Measurements from ENCODE around the gene FGF9. TPM values are rescaled to one million over a fixed set of nuclear protein-coding genes. Genes with fewer than 3 reads are reported as not detected.

Gene FGF9
- total RNA-seq, 1 donor from 2014 or later, result 0.99 TPM

DNA sequence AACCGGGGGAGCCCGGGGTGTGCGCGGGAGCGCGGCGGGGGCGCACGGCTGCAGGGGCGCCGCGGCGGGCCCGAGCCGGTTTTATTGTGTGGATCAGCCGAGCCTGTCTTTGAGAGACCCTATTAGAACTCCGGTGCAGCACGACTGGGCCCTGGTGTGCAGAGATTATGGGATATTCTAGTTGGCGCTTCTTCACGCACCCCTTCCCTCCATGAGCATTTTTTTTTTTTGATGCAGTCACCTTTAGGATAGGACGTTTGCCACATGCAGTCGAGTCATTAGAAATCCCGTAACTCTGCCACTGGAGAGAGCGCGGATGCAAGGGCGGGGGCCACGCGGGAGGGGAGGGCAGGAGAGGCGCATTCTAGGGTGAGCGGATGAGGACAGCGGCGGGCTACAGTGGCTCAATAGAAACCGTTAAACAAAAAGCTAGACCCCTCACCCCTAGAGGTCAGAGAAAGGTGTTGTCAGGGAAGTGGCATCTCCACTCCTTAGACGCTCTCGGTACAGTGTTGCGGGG, 3.7 kb downstream of the FGF9 start:
- DNase-seq, result no peak

DNA sequence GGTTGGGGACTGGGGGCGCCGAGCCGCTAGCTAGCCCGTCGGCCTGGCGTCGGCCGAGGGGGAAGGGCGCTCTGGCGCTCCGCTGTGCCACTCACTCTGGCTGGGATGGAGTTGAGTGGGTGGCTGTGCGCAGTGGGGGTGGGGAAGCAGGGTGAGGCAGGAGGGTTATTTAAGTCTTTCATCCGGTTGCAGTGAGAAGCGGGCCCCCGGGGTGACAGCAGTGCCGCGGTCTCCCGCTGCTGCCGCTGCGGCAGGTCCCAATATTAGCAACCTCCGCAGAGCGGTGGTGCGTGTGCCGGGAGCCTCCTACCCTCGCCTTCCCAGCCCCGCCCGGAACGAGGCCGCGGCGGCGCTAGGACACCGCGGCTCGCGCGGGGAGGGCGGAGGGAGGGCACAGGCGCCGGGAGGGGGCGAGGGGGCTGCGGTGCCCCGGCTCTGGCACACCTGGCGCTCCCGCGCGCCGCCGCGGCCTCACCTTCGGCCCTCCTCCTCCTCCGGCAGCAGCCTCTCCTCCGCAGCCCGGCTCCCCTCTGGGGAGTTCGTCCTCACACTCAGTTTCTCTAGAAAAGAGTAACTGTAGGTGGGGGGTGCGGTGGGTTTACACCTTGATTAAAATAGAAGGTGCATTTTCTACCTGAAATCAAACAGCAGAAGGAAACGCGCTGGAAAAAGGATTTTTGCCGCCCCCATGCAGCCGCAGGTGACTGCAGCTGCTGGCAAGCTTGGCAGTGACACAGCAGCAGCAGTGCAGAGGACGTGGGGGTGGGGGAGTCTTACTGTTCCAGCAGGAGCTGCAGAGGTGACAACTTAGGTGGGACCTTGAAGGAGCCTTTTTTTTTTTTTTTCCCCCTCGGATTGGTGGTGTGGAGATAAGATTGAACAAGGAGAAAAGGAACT, 4.5 kb downstream of the FGF9 start:
- DNase-seq, result no peak

DNA sequence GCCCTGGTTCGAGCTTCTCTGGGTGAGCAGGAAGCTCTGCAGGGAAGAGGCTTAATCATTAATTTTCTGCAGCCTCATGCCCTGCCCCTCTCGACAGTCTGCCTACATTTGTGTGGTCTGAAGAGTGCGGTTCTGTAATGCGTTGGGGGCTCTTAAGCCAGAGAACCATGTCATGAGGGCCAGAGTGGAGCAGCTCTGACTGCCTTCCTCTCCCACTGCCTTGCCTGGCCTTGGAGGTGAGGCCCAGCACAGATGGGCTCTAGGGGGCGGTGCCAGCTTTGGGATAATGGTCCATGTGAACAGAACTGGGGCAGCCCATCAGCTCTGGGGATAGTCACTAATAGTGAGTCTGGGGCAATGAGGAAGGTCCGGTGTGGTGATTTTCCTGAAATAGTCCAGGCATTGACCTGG, 5.7 kb downstream of the FGF9 start:
- DNase-seq, result no peak

DNA sequence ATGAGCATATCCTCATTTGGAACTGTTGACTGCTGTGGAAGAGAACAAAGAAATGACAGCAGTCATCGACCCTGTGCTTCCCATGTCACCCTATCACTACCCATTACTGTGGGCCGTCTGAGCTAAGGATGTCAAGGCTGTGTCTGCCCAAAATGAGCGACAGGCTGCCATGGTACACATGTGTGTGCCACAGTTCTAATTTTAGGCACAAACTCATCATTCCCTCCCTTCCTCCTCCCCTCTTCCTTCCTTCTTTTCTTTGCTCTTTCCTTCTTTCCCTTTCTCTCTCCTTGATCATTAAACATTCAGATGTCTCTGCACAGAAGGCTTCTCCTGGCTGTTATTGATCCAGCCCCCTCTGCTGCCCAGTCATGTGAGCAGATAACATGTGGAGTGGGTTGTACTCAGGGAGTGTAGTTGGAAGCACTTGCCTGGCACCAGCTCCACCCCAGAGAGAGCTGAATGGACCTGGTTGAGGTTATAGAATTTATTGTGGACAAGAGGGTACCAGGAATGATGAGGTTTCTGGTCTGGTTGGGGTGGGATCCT, 6.3 kb downstream of the FGF9 start:
- DNase-seq, result no peak

- DNase-seq, result no peak
Measured at GRCh38 chr13:21683034-21683733, 12.3 kb downstream of the FGF9 start.

DNA sequence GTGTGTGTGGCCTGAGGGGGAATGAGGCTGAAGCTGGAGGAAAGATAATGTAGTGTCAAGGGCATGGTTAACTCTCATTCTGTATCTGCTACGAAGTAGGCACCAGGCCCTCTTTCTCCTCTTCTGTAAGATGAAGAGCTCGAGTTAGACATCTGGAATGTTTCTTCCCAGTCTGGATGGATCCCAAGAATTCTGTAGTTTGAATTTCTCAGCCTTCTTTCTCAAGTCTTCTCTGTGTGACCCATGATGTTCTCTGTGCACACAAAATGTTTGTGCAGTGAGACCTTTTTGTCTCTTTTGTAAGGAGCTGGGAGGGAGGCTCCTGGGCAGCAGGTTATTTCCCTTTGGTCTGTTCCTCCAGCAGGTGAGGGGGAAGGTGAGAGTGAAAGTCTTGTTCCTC, 13.7 kb downstream of the FGF9 start:
- DNase-seq, result no peak

DNA sequence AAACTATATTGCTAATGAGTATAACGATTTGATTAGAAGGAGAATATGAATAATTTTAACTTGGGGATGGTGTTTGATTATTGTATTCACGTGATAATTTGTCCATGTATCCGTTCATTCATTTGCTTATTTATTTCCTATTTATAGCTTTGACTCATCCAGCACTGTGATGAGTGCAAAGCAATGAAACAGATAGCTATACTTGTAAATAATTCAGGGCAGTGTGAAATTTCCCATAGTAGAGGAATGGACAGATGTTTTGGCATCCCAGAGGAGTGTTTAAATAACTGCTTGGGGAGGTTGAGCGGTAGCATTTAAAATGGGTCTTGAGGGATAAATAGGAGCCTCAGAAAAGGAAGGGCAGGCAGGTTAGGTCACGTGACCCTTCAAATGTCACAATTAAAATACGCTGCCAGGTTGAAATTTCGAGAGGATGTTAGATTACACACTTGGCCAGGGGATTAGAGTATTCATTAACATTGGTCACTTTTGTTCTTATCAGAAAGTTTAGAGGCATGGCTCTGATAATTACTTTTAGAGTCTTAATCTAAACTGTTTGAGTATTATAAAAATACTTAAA, 14.7 kb downstream of the FGF9 start:
- no peak for DNase-seq

DNA sequence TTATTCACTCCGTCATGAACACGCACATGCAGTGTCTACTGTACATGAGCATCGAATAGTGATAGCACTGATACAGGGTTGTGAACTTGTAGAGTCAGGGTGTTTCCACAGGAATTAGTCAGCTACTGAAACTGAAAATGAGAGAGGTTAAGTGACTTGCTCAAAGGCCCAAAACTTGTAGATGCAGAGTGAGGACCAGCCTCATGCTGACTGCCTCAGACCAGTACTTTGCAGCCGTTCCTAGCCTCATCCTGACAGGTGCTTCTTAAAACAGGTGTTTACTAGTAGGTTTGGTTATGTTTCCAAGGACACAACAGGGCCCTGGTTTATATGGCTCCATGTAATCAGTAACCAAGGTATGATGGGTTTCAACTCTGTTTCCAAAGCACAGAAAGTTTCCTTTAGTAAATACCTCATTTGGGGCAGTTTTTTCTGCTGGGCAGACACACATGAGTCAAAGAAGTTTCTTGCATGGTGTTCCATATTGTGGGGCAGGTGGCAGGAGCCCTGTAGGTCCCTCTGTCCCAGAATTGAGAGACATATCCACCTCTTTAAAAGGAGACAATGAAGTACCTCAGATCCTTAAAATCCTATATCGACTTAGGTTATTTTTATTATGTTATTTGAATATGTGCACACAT, 16.0 kb downstream of the FGF9 start:
- no peak for DNase-seq

GRCh38 chr13:21688056-21688455, 17.2 kb downstream of the FGF9 start:
- no peak for DNase-seq

DNA sequence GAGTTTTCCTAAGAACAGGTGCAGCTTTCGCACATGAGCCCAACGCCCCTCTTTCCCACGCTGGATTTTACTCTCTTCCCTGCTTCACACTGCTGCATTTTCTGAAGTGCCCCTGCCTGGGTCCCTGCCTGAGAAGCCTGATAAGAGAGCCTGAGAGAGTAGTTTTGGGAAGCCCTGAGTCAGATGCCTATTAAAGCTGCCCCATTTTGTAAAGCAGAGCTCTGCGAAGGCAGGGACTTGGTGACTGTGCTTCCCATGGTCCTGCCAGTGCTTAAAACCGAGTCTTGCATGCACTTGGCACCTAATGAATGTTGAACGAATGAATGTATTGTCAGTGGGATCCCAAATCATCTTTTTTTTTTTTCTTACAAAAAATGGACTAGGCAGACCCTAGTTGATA, 18.2 kb downstream of the FGF9 start:
- DNase-seq, result no peak

DNA sequence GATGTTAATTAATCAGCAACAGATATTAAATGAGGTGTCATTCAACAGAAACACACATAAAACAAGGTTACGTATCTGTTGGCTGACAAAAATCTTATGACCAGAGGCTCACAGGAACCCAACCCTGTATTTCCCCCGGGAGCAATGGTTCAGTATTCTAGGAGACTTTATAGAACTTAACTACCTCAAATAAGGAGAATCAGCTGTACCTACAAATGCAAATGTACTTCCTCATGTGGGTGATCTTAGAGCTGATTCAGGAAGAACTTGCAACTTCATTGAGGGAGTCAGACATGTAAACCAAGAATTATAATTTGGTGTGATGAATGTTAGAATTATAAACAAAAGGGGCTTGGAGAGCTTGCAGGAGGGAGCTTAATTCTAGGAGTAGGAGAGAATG, 20.1 kb downstream of the FGF9 start:
- no peak for DNase-seq

DNA sequence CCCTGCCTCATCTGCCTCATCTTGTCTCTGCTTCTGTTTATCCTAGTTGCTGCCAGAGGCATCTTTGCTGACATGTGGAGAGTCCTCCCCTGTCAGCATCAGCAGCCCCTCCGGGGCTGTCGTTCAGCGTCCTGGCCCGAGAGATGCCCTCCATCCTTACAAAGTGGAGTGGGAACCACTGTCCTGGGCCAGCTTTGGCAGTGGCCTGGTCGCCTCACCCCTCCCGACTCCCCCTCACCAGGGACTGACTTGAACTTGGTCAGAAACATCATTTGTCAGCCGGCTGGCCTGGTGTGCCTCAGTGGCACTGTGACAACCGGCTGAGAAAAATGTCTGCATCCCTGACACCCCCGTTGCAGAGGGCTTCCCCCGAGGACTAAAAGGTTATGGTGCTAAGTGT, 20.6 kb downstream of the FGF9 start:
- no peak for DNase-seq

DNA sequence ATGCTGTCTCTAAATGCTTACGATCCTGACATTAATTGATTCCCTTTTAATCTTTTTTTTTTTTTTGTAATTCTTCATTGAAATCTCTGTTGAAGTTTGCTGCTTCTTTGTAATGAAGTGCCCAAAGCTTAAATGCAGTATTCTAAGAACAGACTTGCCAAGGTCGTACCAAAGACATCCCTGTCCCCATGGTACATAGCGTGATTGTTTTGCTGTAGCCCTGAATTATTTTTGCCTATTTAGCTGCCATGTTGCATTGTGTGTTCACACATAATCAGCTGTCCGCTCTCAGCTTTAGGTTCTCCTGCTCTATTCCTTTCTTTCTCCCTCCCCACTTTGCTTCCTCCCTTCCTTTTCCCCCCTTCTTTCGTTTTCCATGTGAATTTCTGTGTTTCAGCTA, 21.1 kb downstream of the FGF9 start:
- no peak for DNase-seq

DNA sequence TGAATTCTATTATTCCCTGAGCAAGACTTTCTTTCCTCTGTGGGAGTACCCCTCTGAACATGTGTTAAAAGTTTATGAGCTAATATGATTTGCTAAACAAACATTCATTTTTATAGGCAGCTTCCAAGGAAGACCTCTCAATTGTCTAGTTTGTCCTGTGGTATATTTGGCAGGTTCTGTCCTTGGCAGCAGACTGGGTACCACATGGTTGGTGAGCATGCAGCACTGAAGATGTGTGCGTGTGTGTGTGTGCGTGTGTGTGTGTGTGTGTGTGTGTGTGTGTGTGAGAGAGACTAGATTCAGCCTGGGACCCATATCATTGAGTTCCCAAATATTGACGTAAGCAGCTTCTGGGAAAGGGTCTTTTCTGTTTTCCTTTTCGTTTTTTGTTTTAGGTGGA, 24.0 kb downstream of the FGF9 start:
- no peak for DNase-seq

DNA sequence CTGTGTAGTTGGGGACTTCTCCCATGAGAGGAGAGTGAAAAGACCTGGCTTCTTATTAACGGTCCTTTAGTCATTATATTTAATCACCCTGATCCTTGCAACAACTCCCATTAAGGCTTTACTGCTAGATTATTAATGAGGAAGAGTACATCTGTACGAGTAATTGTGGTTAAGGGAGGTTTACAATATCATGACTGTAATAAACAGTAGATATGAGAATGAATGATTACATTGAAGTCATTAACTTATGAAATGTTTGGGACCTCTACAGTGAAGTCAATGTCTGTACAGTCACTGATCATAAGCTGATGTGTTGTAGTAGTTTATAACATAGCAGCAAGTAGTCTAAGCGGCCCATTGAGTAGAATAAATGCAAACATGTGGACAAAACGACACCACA, 24.7 kb downstream of the FGF9 start:
- no peak for DNase-seq

GRCh38 chr13:21696865-21697448, 26.1 kb downstream of the FGF9 start:
- DNase-seq, result no peak

GRCh38 chr13:21698817-21699679, 28.2 kb downstream of the FGF9 start:
- no peak for DNase-seq

DNA sequence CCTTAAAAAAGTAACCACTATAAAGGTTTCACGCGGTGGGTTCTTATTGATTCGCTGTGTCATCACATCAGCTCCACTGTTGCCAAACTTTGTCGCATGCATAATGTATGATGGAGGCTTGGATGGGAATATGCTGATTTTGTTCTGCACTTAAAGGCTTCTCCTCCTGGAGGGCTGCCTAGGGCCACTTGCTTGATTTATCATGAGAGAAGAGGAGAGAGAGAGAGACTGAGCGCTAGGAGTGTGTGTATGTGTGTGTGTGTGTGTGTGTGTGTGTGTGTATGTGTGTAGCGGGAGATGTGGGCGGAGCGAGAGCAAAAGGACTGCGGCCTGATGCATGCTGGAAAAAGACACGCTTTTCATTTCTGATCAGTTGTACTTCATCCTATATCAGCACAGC, 30.6 kb downstream of the FGF9 start:
- no peak for DNase-seq

DNA sequence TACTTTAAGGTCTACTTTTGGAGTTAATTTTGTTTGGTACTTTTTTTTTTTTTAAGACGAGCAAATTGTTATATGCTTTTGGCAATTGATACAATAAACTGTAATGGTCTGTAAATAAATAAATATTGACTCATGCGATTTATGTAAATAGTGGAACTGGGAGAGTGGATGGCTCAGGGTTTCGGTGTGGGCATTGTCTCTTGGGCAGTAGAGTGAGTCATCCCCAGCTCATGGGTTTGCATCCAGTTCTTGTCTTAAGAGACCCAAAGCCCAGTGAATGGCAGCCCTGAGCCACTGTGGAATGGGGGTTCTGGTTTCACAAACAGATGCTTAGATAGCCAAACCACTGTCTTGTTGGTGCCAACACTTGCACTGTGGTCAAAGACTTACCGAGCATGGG, 33.0 kb downstream of the FGF9 start:
- DNase-seq, result no peak

- DNase-seq, result no peak
Measured at GRCh38 chr13:21707586-21707985, 36.7 kb downstream of the FGF9 start.

DNA sequence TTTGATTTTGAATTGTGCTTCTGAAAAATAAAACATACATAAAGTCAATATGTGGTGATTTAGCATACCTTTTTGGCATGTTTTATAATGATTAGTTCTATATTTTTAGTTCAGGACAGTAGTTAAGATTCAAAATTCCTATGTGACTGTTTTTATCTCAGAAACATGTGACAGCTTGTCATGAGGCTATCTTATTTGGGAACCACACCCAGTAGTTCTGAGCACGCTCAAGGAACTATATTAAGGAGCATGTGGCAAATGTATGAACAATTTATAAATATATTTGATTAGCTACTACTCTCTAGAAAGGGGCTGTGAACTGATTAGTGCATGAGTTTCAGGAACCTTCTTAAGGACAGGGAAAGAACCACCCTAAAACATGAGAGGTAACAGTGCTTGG, 38.8 kb downstream of the FGF9 start:
- DNase-seq, result no peak

All from skin of body (tissue), 2 donors.